ENCODE measurements around the gene EEF2KMT.
"Not testable (repeated sequence)": the region's sequence is repeated elsewhere in the genome, so short reads cannot be mapped to it uniquely, and the experiment has no call there.

- TF ChIP-seq CTCF (IDR thresholded peaks at IDR 0.05 in 2 of 3, conservative IDR thresholded peaks at IDR 0.05 in 1 of 3; ENCODE audit: insufficient read depth in 2 of 3, low read depth in 1 of 3, low read length in 3 of 3); JUN (IDR thresholded peaks at IDR 0.05; ENCODE audit: borderline replicate concordance, low read depth, low read length); JUN (CRISPR knock-in tag; IDR thresholded peaks at IDR 0.05; ENCODE audit: borderline replicate concordance); CLOCK (CRISPR knock-in tag; IDR thresholded peaks at IDR 0.05; ENCODE audit: borderline replicate concordance); SP1 (CRISPR knock-in tag; IDR thresholded peaks at IDR 0.05); NR2C2 (CRISPR knock-in tag; IDR thresholded peaks at IDR 0.05); NR2C2 (tag; IDR thresholded peaks at IDR 0.05); ZNF274 (IDR thresholded peaks at IDR 0.05; ENCODE audit: borderline replicate concordance, low read depth, low read length); SMAD3 (CRISPR knock-in tag; conservative IDR thresholded peaks at IDR 0.05): not testable (repeated sequence)
These were observed 4.5 kb downstream of the EEF2KMT start for GRCh38 chr16:5093081-5093480.

Data from K562 (cell line).